ENCODE data around the gene PROCA1. TPM values are rescaled to one million over a fixed set of nuclear protein-coding genes. Genes with fewer than 3 reads are reported as not detected.

PROCA1 gene
- total and polyA plus RNA-seq, 9 of the 15 experiments (the other 6 are each of a cell fraction or from before 2014, with no cell fraction given): 0.78 to 16.2 (median 5.6) TPM

DNA sequence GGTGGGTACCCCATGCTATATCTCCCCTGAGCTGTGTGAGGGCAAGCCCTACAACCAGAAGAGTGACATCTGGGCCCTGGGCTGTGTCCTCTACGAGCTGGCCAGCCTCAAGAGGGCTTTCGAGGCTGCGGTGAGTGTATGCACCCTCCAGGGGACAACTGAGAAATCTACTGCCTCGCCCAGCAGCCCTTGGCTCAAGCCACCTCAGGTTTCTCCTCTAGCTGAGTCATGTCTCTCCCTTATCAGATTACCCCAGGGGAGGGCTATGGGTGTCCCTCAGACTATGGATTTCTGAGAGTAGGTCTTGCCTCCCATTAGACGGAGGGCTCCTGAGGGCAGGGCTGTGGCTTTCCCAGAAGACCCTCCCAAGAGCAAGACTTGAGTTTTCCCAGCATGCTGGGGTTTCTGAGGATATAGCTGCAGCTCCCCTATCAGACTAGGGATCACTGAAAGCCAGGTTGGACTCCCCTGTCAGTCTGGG lies 23.6 kb upstream of the PROCA1 start (continued):
- peak; percentile 89 for TF ChIP-seq BACH1 (tag; IDR thresholded peaks at IDR 0.05)
- TF ChIP-seq SFPQ (IDR thresholded peaks at IDR 0.05; ENCODE audit: low read depth, low read length): no peak
- TF ChIP-seq YY1 (IDR thresholded peaks at IDR 0.05; ENCODE audit: borderline replicate concordance in 1 of 3, control insufficient read depth in 1 of 3, extremely low read depth in 1 of 3, insufficient read depth in 3 of 3, insufficient read length in 1 of 3, insufficient replicate concordance in 2 of 3, low read depth in 1 of 3, low read length in 2 of 3): peak in 2 of 3 experiments; percentile 11 to 27
- TF ChIP-seq ZFX (CRISPR knock-in tag; IDR thresholded peaks at IDR 0.05): peak; percentile 42; the same call in 1 of the 2 replicates
- no peak for TF ChIP-seq COPS2 (conservative IDR thresholded peaks at IDR 0.05)
- TF ChIP-seq NCOA2 (IDR thresholded peaks at IDR 0.05; ENCODE audit: partially characterized antibody in 2 of 2): no peak
- TF ChIP-seq ETS2 (tag; IDR thresholded peaks at IDR 0.05; ENCODE audit: borderline replicate concordance, poor library complexity, severe bottlenecking): no peak
- no peak for TF ChIP-seq ZNF175 (CRISPR knock-in tag; IDR thresholded peaks at IDR 0.05; ENCODE audit: low read depth)
- 0 out of 2 replicates have a peak, but pooled peaks have one; percentile 54 for TF ChIP-seq ZNF444 (CRISPR knock-in tag; IDR thresholded peaks at IDR 0.05)
- TF ChIP-seq MTA2 (IDR thresholded peaks at IDR 0.05; ENCODE audit: low read depth): no peak
- no peak for TF ChIP-seq GTF2A2 (tag; IDR thresholded peaks at IDR 0.05)
- TF ChIP-seq RBM17 (IDR thresholded peaks at IDR 0.05; ENCODE audit: borderline replicate concordance, low read depth, low read length): no peak
- TF ChIP-seq ZNF780A (CRISPR knock-in tag; IDR thresholded peaks at IDR 0.05): no peak
- no peak for TF ChIP-seq KLF10 (CRISPR knock-in tag; IDR thresholded peaks at IDR 0.05)
- no peak for TF ChIP-seq ZNF384 (IDR thresholded peaks at IDR 0.05; ENCODE audit: low read depth, low read length)
- TF ChIP-seq, protein P1, sequence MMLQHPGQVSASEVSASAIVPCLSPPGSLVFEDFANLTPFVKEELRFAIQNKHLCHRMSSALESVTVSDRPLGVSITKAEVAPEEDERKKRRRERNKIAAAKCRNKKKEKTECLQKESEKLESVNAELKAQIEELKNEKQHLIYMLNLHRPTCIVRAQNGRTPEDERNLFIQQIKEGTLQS (IDR thresholded peaks at IDR 0.05): peak; percentile 90
- TF ChIP-seq, protein P1 (CRISPR knock-in tag; conservative IDR thresholded peaks at IDR 0.05): peak; percentile 80
- TF ChIP-seq, protein P2, sequence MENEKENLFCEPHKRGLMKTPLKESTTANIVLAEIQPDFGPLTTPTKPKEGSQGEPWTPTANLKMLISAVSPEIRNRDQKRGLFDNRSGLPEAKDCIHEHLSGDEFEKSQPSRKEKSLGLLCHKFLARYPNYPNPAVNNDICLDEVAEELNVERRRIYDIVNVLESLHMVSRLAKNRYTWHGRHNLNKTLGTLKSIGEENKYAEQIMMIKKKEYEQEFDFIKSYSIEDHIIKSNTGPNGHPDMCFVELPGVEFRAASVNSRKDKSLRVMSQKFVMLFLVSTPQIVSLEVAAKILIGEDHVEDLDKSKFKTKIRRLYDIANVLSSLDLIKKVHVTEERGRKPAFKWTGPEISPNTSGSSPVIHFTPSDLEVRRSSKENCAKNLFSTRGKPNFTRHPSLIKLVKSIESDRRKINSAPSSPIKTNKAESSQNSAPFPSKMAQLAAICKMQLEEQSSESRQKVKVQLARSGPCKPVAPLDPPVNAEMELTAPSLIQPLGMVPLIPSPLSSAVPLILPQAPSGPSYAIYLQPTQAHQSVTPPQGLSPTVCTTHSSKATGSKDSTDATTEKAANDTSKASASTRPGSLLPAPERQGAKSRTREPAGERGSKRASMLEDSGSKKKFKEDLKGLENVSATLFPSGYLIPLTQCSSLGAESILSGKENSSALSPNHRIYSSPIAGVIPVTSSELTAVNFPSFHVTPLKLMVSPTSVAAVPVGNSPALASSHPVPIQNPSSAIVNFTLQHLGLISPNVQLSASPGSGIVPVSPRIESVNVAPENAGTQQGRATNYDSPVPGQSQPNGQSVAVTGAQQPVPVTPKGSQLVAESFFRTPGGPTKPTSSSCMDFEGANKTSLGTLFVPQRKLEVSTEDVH (IDR thresholded peaks at IDR 0.05; ENCODE audit: low read depth, partially characterized antibody): no peak
- no peak for TF ChIP-seq HSF4 (CRISPR knock-in tag; IDR thresholded peaks at IDR 0.05; ENCODE audit: borderline replicate concordance)
- TF ChIP-seq CREB5 (CRISPR knock-in tag; IDR thresholded peaks at IDR 0.05): no peak
- peak; percentile 93 for TF ChIP-seq C11orf30 (IDR thresholded peaks at IDR 0.05; ENCODE audit: low read depth)
